Endothelial cell of umbilical vein (primary cell): ENCODE measurements around the gene CYP2E1.

Experiments
- CTCF ChIP-seq, 2 donors: IDR thresholded peaks; 1 replicate in 1 of 2; 2 replicates in 1 of 2; pipeline ENCODE4 v1.5.1; 2011; ENCODE audit warnings: low read length in 2 of 2, mild to moderate bottlenecking in 2 of 2, moderate library complexity in 2 of 2, control low read depth in 1 of 2, inconsistent platforms in 1 of 2, low read depth in 1 of 2; ENCODE audit not compliant: insufficient read depth in 1 of 2; ENCODE audit errors: extremely low read depth in 1 of 2
- EZH2 ChIP-seq: IDR thresholded peaks from 2 replicates; pipeline ENCODE4 v1.6.1; 2012; ENCODE audit warnings: borderline replicate concordance, low read depth, mild to moderate bottlenecking, moderate library complexity, low read length, inconsistent platforms; ENCODE audit not compliant: severe bottlenecking
- FOS ChIP-seq: IDR thresholded peaks from 2 replicates; pipeline ENCODE4 v1.6.1; 2011; ENCODE audit warnings: mild to moderate bottlenecking, low read length, moderate library complexity, borderline replicate concordance; ENCODE audit not compliant: insufficient read depth
- GATA2 ChIP-seq: IDR thresholded peaks from 2 replicates; pipeline ENCODE4 v1.7.0; 2011; ENCODE audit warnings: low read depth, mild to moderate bottlenecking, moderate library complexity, mixed read lengths, low read length; ENCODE audit not compliant: insufficient read length, insufficient read depth
- JUN ChIP-seq: IDR thresholded peaks from 2 replicates; pipeline ENCODE4 v1.6.1; 2011; ENCODE audit warnings: borderline replicate concordance, low read depth; ENCODE audit not compliant: insufficient read length, insufficient read depth
- MAX ChIP-seq: IDR thresholded peaks from 2 replicates; pipeline ENCODE4 v1.6.1; 2011; ENCODE audit not compliant: insufficient read depth, insufficient read length
- MYC ChIP-seq: IDR thresholded peaks from one replicate; pipeline ENCODE4 v1.6.1; 2011; ENCODE audit warnings: mild to moderate bottlenecking, low read depth, low read length
- POLR2A ChIP-seq: IDR thresholded peaks from 2 replicates; pipeline ENCODE4 v1.6.1; 2012; ENCODE audit warnings: low read depth, mild to moderate bottlenecking, control low read depth, low read length
- POLR2AphosphoS5 ChIP-seq: IDR thresholded peaks from 2 replicates; pipeline ENCODE4 v1.6.1; 2012; ENCODE audit warnings: low read depth, mild to moderate bottlenecking, control low read depth, low read length, moderate library complexity; ENCODE audit not compliant: insufficient read depth

- TF ChIP-seq CTCF (IDR thresholded peaks at IDR 0.05; ENCODE audit: extremely low read depth in 1 of 2, insufficient read depth in 1 of 2, low read depth in 1 of 2, low read length in 2 of 2) (no peak), FOS (no peak), EZH2 (peak; percentile 16), POLR2AphosphoS5 (no peak), POLR2A (no peak), JUN (no peak), MAX (no peak), MYC (no peak), GATA2 (no peak)
Measured at GRCh38 chr10:133527771-133528271, 658 bp downstream of the CYP2E1 start.
